Measurements from ENCODE around the gene PRKCZ.

DNA sequence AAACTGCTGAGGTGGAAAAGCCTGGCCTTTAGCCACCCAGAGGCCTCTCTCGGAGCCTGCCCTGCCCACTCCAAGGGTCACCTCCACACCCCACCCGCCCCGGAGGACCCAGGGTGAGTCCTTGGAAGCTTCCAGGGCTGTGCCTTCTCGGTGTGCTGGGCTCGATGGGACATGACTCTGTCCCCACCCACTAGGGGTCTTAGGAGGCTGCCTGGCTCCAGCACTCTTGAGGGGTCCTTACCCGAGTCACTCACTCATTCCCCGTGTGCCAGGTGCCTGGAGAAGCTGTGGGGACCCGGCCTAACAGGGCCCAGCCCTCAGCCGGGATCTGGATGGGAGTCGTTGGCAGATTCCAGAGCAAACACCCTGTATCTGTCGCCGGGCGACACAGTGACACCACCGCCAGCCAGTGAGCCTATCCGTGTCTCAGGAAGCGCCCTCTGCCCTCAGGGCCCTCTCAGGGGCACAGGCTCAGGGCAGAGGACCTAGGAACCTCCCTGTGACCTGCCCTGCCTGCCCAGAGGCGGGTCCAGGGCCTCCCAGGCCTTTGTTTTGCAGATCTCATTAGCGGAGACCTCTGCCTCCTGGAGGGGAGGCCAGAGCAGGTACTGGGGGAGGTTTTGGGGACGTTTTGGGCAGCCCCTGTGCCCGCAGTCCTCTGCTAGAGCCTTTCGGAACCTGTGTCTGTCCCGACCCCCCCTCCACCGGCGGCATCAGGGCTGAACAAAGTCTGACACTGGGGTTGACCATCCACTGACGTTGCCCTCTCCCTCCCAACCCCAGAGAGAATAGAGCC lies 3.1 kb upstream of the PRKCZ start:
- TF ChIP-seq EZH2 (IDR thresholded peaks at IDR 0.05; ENCODE audit: insufficient read depth, low read length) (no peak), CTCF (IDR thresholded peaks at IDR 0.05; ENCODE audit: insufficient read depth, low read depth, low read length) (no peak)

Data from astrocyte (in vitro differentiated cells and primary cell).